Measurements from ENCODE around the gene ALG9. TPM values are rescaled to one million over a fixed set of nuclear protein-coding genes. Genes with fewer than 3 reads are reported as not detected.

The ALG9 gene
- polyA plus RNA-seq, 1 experiment = 23.7 TPM

DNA sequence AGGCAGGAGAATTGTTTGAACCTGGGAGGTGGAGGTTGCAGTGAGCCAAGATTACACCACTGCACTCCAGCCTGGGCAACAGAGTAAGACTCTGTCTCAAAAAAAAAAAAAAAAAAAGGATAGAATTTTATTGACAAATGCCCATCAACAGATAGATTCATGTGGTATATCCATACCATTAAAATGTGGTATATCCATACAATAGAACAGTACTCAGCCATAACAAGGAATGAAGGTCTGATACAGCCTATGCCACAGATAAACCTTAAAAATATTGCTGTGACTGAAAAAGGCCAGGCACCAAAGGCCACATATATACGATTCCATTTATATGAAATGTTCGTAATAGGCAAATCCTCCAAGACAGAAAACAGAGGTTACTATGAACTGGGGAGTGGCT is 59.9 kb downstream of the ALG9 start:
- no peak for DNase-seq (ENCODE audit: low read depth)
- Histone ChIP-seq H3K36me3 (ENCODE audit: control insufficient read depth, insufficient read depth, low read length) (peaks cover 4% of the 10 kb centered on the region), H3K4me3 (ENCODE audit: low read depth, low read length) (no peak overlapping the region), H3K27me3 (ENCODE audit: control insufficient read depth, insufficient read depth, low read length) (no peaks in the 10 kb centered on the region)
- TF ChIP-seq, protein P1, sequence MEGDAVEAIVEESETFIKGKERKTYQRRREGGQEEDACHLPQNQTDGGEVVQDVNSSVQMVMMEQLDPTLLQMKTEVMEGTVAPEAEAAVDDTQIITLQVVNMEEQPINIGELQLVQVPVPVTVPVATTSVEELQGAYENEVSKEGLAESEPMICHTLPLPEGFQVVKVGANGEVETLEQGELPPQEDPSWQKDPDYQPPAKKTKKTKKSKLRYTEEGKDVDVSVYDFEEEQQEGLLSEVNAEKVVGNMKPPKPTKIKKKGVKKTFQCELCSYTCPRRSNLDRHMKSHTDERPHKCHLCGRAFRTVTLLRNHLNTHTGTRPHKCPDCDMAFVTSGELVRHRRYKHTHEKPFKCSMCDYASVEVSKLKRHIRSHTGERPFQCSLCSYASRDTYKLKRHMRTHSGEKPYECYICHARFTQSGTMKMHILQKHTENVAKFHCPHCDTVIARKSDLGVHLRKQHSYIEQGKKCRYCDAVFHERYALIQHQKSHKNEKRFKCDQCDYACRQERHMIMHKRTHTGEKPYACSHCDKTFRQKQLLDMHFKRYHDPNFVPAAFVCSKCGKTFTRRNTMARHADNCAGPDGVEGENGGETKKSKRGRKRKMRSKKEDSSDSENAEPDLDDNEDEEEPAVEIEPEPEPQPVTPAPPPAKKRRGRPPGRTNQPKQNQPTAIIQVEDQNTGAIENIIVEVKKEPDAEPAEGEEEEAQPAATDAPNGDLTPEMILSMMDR (IDR thresholded peaks at IDR 0.05; ENCODE audit: insufficient read depth, low read depth, low read length) = no peak
- CTCF ChIA-PET = no interaction called here
- POLR2A ChIA-PET = no interaction called here

DNA sequence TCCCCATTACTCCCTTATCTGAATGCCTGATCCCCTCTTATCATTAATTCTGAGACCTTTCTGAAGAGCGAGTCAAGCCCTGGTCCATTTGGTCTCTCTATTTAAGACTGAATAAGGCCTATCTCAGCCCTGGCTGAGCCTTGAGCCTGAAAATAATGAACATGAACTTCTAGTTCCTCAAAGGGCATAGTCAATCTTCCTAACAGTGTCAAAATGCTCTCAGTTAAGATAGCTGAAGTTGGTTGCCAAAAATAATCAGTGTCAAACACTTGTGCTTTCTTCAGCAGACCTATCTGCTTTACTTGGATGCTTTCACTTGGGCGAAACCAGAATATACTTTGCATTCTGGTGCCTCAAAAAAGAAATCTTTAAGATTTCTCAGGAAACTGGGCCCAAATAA is 62.5 kb downstream of the ALG9 start:
- ChIA-PET POLR2A (no interaction called here), CTCF (interaction anchor here (0.8 to 1.4 kb wide), 2 partner anchors 17 to 27 kb away, joined by 3 read pairs; no protein-coding TSS in a partner anchor)
- no peaks in the 10 kb centered on the region for H3K27me3 ChIP-seq (ENCODE audit: control insufficient read depth, insufficient read depth, low read length)
- H3K36me3 ChIP-seq (ENCODE audit: control insufficient read depth, insufficient read depth, low read length) = peaks cover 6% of the 10 kb centered on the region
- DNase-seq (ENCODE audit: low read depth) = no peak
- TF ChIP-seq, protein P1 (IDR thresholded peaks at IDR 0.05; ENCODE audit: insufficient read depth, low read depth, low read length) = no peak
- H3K4me3 ChIP-seq (ENCODE audit: low read depth, low read length) = no peak overlapping the region

DNA sequence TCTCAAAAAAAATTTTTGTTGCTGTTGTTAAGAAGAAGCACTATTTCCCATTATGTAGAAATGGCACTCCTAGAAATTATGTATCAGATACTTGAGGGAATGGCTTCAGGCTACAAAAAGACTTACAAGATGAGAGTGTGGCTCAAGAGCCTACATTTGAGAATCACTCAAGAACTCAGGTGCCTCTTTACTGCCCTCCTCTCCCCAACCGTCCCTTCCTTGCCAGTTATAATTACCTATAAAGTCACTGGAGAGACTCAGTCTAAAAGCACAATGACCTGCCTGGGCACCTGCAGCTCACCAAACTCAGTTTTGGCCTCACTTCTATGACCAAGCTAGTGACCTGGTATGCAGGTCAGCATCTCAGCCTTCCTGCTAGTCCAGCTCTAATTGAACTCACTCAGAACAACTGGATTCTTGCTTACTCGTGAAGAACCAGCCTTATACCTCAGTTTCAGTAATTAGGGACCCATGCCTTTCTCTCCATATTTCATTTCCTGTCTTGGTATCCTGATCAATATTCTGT is 63.3 kb downstream of the ALG9 start:
- ChIA-PET POLR2A (no interaction called here), CTCF (interaction anchor here (0.8 to 2.2 kb wide), 2 partner anchors 11 to 28 kb away, joined by 3 to 9 read pairs; no protein-coding TSS in a partner anchor)
- no peak overlapping the region for H3K4me3 ChIP-seq (ENCODE audit: low read depth, low read length)
- H3K27me3 ChIP-seq (ENCODE audit: control insufficient read depth, insufficient read depth, low read length) = no peaks in the 10 kb centered on the region
- no peak for DNase-seq (ENCODE audit: low read depth)
- TF ChIP-seq, protein P1 (IDR thresholded peaks at IDR 0.05; ENCODE audit: insufficient read depth, low read depth, low read length) = no peak
- peaks cover 6% of the 10 kb centered on the region for H3K36me3 ChIP-seq (ENCODE audit: control insufficient read depth, insufficient read depth, low read length)

DNA sequence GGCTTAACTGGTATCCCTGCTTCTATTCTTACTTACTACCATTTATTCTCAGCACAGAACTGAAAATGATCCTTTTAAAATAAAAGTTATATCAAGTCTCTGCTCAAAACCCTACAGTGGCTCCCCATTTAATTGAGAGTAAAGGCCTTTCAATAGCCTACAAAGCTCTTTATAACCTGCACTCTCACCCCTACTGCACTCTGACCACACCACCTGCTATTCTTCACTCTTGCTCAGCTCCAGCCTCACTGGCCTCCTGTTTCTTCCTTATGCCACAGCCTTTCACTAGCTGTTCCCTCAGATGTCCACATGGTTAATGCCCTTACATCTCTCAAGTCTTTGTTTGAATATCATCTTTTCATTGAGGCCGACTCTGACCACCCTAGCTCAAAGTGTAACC is 64.3 kb downstream of the ALG9 start:
- Histone ChIP-seq H3K36me3 (ENCODE audit: control insufficient read depth, insufficient read depth, low read length) (peaks cover 6% of the 10 kb centered on the region), H3K27me3 (ENCODE audit: control insufficient read depth, insufficient read depth, low read length) (no peaks in the 10 kb centered on the region), H3K4me3 (ENCODE audit: low read depth, low read length) (no peak overlapping the region)
- POLR2A ChIA-PET = no interaction called here
- TF ChIP-seq, protein P1 (IDR thresholded peaks at IDR 0.05; ENCODE audit: insufficient read depth, low read depth, low read length) = no peak
- DNase-seq (ENCODE audit: low read depth) = no peak
- CTCF ChIA-PET = interaction anchor here (1.4 to 2.2 kb wide), 2 partner anchors 10 to 35 kb away, joined by 5 to 9 read pairs; no protein-coding TSS in a partner anchor

DNA sequence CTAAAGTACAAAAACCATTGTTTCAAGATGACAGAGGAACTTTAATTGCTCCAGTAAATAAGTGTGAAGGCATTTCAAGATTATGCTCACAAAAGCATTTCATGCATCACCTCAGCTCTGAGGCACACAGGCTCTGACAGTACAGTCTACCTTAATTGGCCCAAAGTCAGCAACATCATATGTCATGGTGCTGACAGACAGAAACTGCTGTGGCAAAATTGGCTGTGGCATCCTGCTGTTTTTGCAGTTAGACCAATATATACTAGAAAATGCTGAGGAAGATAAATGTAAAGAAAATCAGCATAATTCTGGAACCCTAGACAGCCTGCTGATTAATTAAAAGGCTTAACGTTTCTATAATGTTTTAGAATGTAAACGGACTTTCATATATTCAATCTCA is 70.2 kb downstream of the ALG9 start:
- no peak for DNase-seq (ENCODE audit: low read depth)
- Histone ChIP-seq H3K36me3 (ENCODE audit: control insufficient read depth, insufficient read depth, low read length) (0 out of 2 replicates have a peak, but pooled peaks cover 1% of the 10 kb centered on the region), H3K27me3 (ENCODE audit: control insufficient read depth, insufficient read depth, low read length) (no peaks in the 10 kb centered on the region), H3K4me3 (ENCODE audit: low read depth, low read length) (no peak overlapping the region)
- POLR2A ChIA-PET = no interaction called here
- CTCF ChIA-PET = no interaction called here
- TF ChIP-seq, protein P1 (IDR thresholded peaks at IDR 0.05; ENCODE audit: insufficient read depth, low read depth, low read length) = no peak

Data from BJ (cell line).